HEK293T (cell line): ENCODE data around the gene CREM.

Source experiments
- CTCF ChIA-PET: fragments of 350-600 bp; formaldehyde crosslinking; extraction: SDS; loops from one replicate; lab custom pipeline; 2021; ENCODE audit warnings: antibody characterized with exemption, inconsistent platforms; lab: Yijun Ruan, JAX
- POLR2A ChIA-PET: fragments of 350-600 bp; formaldehyde crosslinking; extraction: SDS; loops from one replicate; lab custom pipeline; 2020; ENCODE audit warnings: antibody characterized with exemption, inconsistent platforms; lab: Yijun Ruan, JAX
- DNase-seq: peaks from one replicate; pipeline ENCODE4 v3.0.0; 2012; ENCODE audit warnings: mixed read lengths; ENCODE audit errors: extremely low spot score
- ARNT ChIP-seq: fragments of 450-650 bp; IDR thresholded peaks from 2 replicates; pipeline ENCODE4 v1.6.1; 2017; ENCODE audit warnings: mild to moderate bottlenecking
- BHLHE40 ChIP-seq: fragments of 450-650 bp; IDR thresholded peaks from 2 replicates; pipeline ENCODE4 v1.6.1; 2016; ENCODE audit warnings: mild to moderate bottlenecking, moderate library complexity, borderline replicate concordance
- CTBP1 ChIP-seq: fragments of 450-650 bp; IDR thresholded peaks from 2 replicates; pipeline ENCODE4 v1.6.1; 2016; ENCODE audit warnings: borderline replicate concordance
- ELF4 ChIP-seq: fragments of 450-650 bp; IDR thresholded peaks from 2 replicates; pipeline ENCODE4 v1.6.1; 2017; ENCODE audit warnings: antibody characterized with exemption
- FOXA1 ChIP-seq: fragments of 450-650 bp; IDR thresholded peaks from 2 replicates; pipeline ENCODE4 v1.6.1; 2016; ENCODE audit warnings: mild to moderate bottlenecking
- FOXK2 ChIP-seq: fragments of 450-650 bp; IDR thresholded peaks from 2 replicates; pipeline ENCODE4 v1.6.1; 2016; ENCODE audit warnings: mild to moderate bottlenecking
- FOXM1 ChIP-seq: fragments of 450-650 bp; IDR thresholded peaks from 2 replicates; pipeline ENCODE4 v1.6.1; 2017; ENCODE audit warnings: mild to moderate bottlenecking, borderline replicate concordance
- HDGF ChIP-seq: fragments of 450-650 bp; IDR thresholded peaks from 2 replicates; pipeline ENCODE4 v1.6.1; 2017; ENCODE audit warnings: antibody characterized with exemption, borderline replicate concordance
- L3MBTL2 ChIP-seq: fragments of 450-650 bp; conservative IDR thresholded peaks from 2 replicates; pipeline ENCODE4 v1.6.1; 2016; ENCODE audit warnings: mild to moderate bottlenecking
- LEF1 ChIP-seq: fragments of 450-650 bp; IDR thresholded peaks from 2 replicates; pipeline ENCODE4 v1.6.1; 2017; ENCODE audit warnings: mild to moderate bottlenecking, borderline replicate concordance
- NFRKB ChIP-seq: fragments of 450-650 bp; IDR thresholded peaks from 2 replicates; pipeline ENCODE4 v1.6.1; 2016; ENCODE audit warnings: mild to moderate bottlenecking, moderate library complexity
- PKNOX1 ChIP-seq: fragments of 450-650 bp; IDR thresholded peaks from 2 replicates; pipeline ENCODE4 v1.6.1; 2016
- SP1 ChIP-seq: fragments of 450-650 bp; IDR thresholded peaks from 2 replicates; pipeline ENCODE4 v1.6.1; 2017
- SUZ12 ChIP-seq: fragments of 450-650 bp; IDR thresholded peaks from 2 replicates; pipeline ENCODE4 v1.6.1; 2016; ENCODE audit warnings: mild to moderate bottlenecking
- TARDBP ChIP-seq: fragments of 450-650 bp; IDR thresholded peaks from 2 replicates; pipeline ENCODE4 v1.6.1; 2016
- ZNF384 ChIP-seq: fragments of 450-650 bp; IDR thresholded peaks from 2 replicates; pipeline ENCODE4 v1.6.1; 2016

CREM gene

GRCh38 chr10:35232527-35232926 lies 105.9 kb downstream of the CREM start:
- ChIA-PET POLR2A (interaction anchor here (0.6 kb wide), 1 partner anchor 291 kb away, joined by 3 read pairs; no protein-coding TSS in a partner anchor), CTCF (interaction anchor here (0.6 to 0.7 kb wide), 2 partner anchors 74 to 1181 kb away, joined by 5 read pairs; no protein-coding TSS in a partner anchor)
- TF ChIP-seq NFRKB: no peak
- no peak for TF ChIP-seq CTBP1
- no peak for TF ChIP-seq BHLHE40
- TF ChIP-seq SP1: no peak
- TF ChIP-seq ARNT: no peak
- no peak for TF ChIP-seq FOXA1
- no peak for TF ChIP-seq LEF1
- TF ChIP-seq HDGF: no peak
- no peak for TF ChIP-seq L3MBTL2
- no peak for TF ChIP-seq ZNF384
- TF ChIP-seq SUZ12: no peak
- TF ChIP-seq FOXM1: no peak
- TF ChIP-seq PKNOX1: no peak
- no peak for TF ChIP-seq TARDBP
- no peak for TF ChIP-seq FOXK2
- no peak for TF ChIP-seq ELF4
- DNase-seq: no peak

GRCh38 chr10:35234073-35234472 lies 107.4 kb downstream of the CREM start:
- no peak for TF ChIP-seq TARDBP
- TF ChIP-seq FOXM1: no peak
- no peak for TF ChIP-seq NFRKB
- CTCF ChIA-PET: interaction anchor here (0.7 kb wide), 1 partner anchor 38 kb away, joined by 4 read pairs; no protein-coding TSS in a partner anchor
- POLR2A ChIA-PET: no interaction called here
- DNase-seq: no peak

- DNase-seq: no peak
- ChIA-PET POLR2A (no interaction called here), CTCF (interaction anchor here (0.6 to 0.7 kb wide), 2 partner anchors 338 to 1495 kb away, joined by 3 read pairs; no protein-coding TSS in a partner anchor)
- TF ChIP-seq TARDBP (no peak), FOXK2 (no peak), ZNF384 (no peak), FOXM1 (no peak), CTBP1 (no peak)
Measured at GRCh38 chr10:35236739-35237138, 110.1 kb downstream of the CREM start.

- DNase-seq: no peak
- POLR2A ChIA-PET: no interaction called here
- CTCF ChIA-PET: interaction anchor here (0.7 kb wide), 1 partner anchor 244 kb away, joined by 6 read pairs; no protein-coding TSS in a partner anchor
- TF ChIP-seq FOXA1: no peak
- no peak for TF ChIP-seq PKNOX1
- no peak for TF ChIP-seq SUZ12
- no peak for TF ChIP-seq CTBP1
- no peak for TF ChIP-seq NFRKB
- no peak for TF ChIP-seq ELF4
- TF ChIP-seq L3MBTL2: no peak
- TF ChIP-seq LEF1: no peak
- TF ChIP-seq FOXK2: no peak
- no peak for TF ChIP-seq TARDBP
- no peak for TF ChIP-seq HDGF
- no peak for TF ChIP-seq BHLHE40
- no peak for TF ChIP-seq FOXM1
Measured at GRCh38 chr10:35237766-35238512, 111.3 kb downstream of the CREM start.

- CTCF ChIA-PET: interaction anchor here (0.6 kb wide), 1 partner anchor 53 kb away, joined by 4 read pairs; no protein-coding TSS in a partner anchor
- POLR2A ChIA-PET: no interaction called here
- no peak for DNase-seq
- TF ChIP-seq SUZ12 (no peak), CTBP1 (no peak), PKNOX1 (no peak), L3MBTL2 (no peak), FOXA1 (no peak), LEF1 (no peak), NFRKB (no peak), BHLHE40 (no peak), ELF4 (no peak), FOXK2 (no peak), ARNT (no peak), FOXM1 (no peak), ZNF384 (no peak), SP1 (no peak)
Measured at GRCh38 chr10:35244549-35244948, 117.9 kb downstream of the CREM start.
